GM18511 (cell line): ENCODE data around the gene CHN2.
"Not testable (repeated sequence)": the region's sequence is repeated elsewhere in the genome, so short reads cannot be mapped to it uniquely, and the experiment has no call there.

Experiments
- ATAC-seq: cut with Tn5 transposase; IDR thresholded peaks from one replicate; pipeline ENCODE4 v1.9.1; 2021; ENCODE audit warnings: mild to moderate bottlenecking, moderate library complexity; ENCODE audit not compliant: unreplicated experiment

CHN2 gene

GRCh38 chr7:29518616-29519015, 324.0 kb downstream of the CHN2 start:
- no peak for ATAC-seq

- no peak for ATAC-seq
Observed at GRCh38 chr7:29523728-29524127, 329.2 kb downstream of the CHN2 start.

- no peak for ATAC-seq
Observed at GRCh38 chr7:29527505-29528108, 333.0 kb downstream of the CHN2 start.

GRCh38 chr7:29528526-29528925, 334.0 kb downstream of the CHN2 start:
- not testable (repeated sequence) for ATAC-seq
